Posterior vena cava (tissue), 2 donors: Measurements from ENCODE around the gene SOX6. TPM values are rescaled to one million over a fixed set of nuclear protein-coding genes. Genes with fewer than 3 reads are reported as not detected.
"Not testable (repeated sequence)": the region's sequence is repeated elsewhere in the genome, so short reads cannot be mapped to it uniquely, and the experiment has no call there.

Source experiments
- DNase-seq: peaks from one replicate; pipeline ENCODE4 v3.0.0-alpha.2; 2020; ENCODE audit warnings: low spot score
- intact Hi-C, 2 donors: fragments of 100-400 bp; cut with DNase I; formaldehyde crosslinking; loops; one replicate each; pipeline versions ENCODE4 v1.14.1 to v1.14.2; 2022 to 2023
- total RNA-seq, 2 donors: library from RNA; stranded (reverse); fragmentation: NEBNext Ultra II Directional; extraction: Animal tissue kit (Norgen Biotek cat#: 25700); gene quantifications; one replicate each; pipeline ENCODE4 v1.2.1, GENCODE V29; 2021
- donor health status: DM: yes; HTN: yes; CAD: no.
- donor health status: DM: yes; HTN: yes; CAD: no.

SOX6 gene
- total RNA-seq, 2 donors from 2014 or later, result 8.1 to 11.0 TPM

- intact Hi-C loops, result no loop called here
- DNase-seq, result no peak
Measured at GRCh38 chr11:16031210-16031609, 325.1 kb downstream of the SOX6 start.

DNA sequence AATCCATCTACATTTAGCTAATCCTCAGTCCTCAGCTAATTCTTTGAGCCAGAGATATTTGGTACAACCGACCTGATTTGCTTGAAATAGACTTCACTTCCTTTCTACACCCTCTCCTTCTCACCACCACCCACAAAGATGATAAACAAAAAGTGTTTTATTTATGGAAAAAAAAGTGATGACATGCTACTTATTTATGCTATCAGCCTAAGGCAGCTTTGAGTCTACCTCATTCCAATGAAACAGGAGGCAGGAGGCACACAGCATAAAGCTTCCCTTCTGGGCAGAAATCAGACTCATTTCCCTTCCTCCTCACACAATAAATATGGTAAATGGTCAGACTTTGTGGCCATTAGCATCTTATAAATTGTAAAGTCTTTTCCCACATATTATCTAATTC is 325.7 kb downstream of the SOX6 start:
- intact Hi-C loops, result no loop called here
- DNase-seq, result no peak

- not testable (repeated sequence) for DNase-seq
- intact Hi-C loops, result loop anchor here in 1 of 2 donors (5.0 kb wide), 1 partner anchor 1423 kb away; no protein-coding TSS in a partner anchor
Measured at GRCh38 chr11:16029151-16029550, 327.2 kb downstream of the SOX6 start.

DNA sequence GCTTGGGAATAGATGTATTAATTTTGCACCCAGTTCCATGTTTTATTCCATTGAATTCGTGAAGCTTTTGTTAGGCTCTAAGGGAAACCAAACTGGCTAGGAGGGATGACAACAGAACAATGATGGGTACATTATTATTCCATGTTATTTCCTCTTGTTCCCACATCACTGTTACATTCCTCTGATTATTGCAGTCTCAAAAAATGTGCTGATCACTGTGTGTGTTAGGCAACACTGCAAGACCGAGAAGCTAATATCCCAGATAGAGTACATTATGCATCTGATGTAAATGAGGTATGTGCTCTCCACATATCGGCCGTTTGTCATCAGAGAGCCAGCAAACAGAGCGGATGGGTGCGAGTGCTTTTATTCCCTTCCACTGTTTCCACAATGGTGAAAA is 327.9 kb downstream of the SOX6 start:
- no peak for DNase-seq
- intact Hi-C loops, result loop anchor here in 1 of 2 donors (5.0 kb wide), 1 partner anchor 1424 kb away; no protein-coding TSS in a partner anchor

- DNase-seq, result no peak
- intact Hi-C loops, result loop anchor here in 1 of 2 donors (5.0 kb wide), 1 partner anchor 1425 kb away; no protein-coding TSS in a partner anchor
Measured at GRCh38 chr11:16027621-16028020, 328.7 kb downstream of the SOX6 start.

- no peak for DNase-seq
- intact Hi-C loops, result loop anchor here in 1 of 2 donors (5.0 kb wide), 1 partner anchor 1425 kb away; no protein-coding TSS in a partner anchor
Measured at GRCh38 chr11:16026849-16027248, 329.5 kb downstream of the SOX6 start.

DNA sequence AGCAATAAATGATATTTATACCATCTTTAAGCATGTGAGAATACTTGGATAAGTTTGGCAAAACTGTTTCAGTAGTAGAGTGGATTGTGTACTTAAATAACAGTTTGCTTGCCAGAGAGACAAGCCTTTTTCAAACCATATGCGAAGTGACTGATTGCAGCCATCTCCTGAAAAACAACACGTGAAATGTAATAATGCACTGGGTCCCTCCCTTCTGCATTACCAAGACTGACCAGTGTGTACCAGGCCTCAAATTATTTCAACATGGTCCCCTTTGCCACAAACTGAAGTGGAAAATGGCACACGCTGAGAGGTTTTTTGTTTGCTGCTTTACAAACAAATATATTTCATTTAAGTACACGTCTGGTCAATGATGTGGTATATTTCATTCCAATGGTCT is 337.4 kb downstream of the SOX6 start:
- no peak for DNase-seq
- intact Hi-C loops, result loop anchor here in 1 of 2 donors (2.0 kb wide), 1 partner anchor 62 kb away; no protein-coding TSS in a partner anchor

- DNase-seq, result no peak
- intact Hi-C loops, result no loop called here
Measured at GRCh38 chr11:16016468-16016829, 339.9 kb downstream of the SOX6 start.

DNA sequence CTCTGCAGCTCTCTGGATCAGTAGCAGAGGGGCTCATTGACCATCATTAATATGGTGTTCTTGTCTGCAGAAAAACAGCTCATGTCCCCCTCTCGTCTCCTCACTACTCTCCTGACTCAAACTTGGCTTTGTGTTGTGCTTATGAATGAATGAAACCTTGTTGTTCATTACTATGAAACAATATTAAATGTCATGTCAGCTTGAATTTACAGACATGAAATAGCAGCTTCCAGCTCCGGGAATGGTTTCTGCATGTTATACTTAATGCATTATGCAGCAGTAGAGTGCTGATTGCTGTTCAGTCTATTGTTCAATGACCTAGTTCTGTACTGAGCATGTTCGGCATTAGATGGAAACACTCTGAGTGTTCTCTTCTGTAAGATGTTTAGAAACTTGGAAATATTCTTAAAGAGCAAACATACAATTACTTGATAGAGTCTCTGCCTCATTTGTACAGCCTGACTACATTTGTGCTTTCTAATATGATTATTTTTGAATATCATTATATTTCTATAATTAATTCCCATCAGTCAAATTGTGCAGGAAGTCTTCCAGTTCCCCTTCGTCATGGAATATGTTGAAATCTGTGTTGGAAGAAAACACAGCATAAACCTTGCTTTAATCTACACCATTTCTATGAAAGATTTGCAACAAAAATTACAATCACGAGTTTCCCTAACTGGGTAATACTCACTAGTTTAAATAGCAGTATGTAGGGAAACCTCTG is 340.4 kb downstream of the SOX6 start:
- DNase-seq, result no peak
- intact Hi-C loops, result no loop called here

- DNase-seq, result no peak
- intact Hi-C loops, result no loop called here
Measured at GRCh38 chr11:16013649-16014275, 342.6 kb downstream of the SOX6 start.

DNA sequence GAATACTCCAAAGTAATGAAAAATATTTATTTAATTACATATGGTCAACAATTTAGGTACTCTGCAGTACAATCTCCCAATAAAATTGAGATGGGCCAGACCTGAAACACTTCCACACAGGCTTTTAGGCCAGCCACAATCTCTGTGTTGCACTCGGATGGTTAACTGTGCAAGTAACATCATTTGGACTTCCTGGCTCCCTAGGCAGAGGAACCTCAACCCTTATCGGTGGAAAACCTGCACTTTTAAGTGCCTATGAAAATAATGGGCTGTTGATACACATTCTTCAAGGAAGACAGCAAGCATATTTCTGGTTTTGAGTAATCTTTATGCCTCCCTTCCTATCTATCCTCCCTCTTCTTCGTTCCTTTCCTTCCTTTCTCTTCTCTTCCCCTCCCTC is 343.1 kb downstream of the SOX6 start:
- intact Hi-C loops, result no loop called here
- DNase-seq, result no peak

DNA sequence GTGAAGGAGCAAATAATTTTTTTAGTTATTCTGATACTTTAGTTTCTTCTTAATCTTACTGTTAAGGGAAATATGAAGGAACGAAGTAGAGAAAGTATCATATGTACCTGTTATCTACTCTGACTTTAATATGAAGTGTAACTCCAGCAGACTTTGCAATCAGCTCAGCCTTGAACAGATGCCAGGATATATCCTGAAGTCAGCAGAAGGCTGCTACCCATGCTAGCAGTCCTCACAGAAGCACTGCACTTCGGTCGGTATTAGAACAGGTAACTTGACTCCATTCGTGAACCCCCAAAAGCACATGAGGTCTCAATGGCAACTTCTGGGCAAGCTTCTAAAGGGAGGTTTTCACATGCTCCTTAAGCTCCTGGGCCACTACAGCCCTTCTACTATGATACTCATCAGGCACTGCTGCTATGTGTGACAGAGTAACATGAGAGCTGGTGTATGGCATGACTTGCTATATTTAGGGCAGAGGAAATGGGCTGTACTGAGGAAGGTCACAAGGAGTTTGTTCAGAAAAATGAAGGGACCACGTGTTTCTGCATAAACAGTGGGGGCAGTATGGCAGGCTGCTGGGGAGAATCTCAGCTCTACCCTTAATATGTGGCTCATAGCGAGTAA is 344.1 kb downstream of the SOX6 start:
- intact Hi-C loops, result no loop called here
- DNase-seq, result no peak

DNA sequence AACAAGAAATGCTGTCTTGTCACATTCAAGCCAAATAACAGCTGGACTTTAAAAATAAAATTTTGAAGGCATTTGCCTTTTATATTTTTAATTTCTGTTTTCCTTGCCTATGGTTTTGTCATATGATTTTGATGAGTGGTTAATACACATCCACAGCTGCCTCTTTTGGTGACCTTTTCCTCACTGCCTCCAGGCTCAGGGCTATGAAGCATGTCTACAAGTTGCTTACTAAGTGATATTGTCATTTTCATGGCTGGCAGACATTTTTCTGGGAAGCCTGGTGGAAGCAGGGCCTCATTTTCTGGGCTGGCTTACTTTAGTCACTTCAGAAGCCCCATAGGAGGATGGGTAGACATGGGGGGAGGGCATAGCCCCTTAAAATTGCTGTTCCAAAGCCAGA is 344.9 kb downstream of the SOX6 start:
- no peak for DNase-seq
- intact Hi-C loops, result no loop called here

GRCh38 chr11:16009021-16009420 is 347.3 kb downstream of the SOX6 start:
- intact Hi-C loops, result no loop called here
- DNase-seq, result no peak

DNA sequence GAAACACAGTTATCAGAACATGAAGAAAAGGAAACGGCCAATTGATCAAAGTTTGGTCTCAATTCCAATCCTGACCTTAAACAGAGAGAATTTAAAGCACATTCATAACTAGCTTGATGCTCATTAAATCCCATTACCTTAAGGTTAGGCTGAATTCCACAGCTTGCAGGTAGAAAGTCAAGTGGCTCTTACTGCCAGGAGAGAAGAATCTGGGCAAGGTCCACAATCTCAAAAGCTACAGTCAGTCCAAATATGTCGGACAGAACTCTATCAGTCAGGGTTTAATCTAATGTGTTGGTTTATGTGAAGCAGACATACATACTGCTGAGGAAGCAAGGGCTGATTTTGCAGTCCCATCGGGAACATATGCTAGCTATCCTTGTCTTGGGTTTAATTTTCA is 348.8 kb downstream of the SOX6 start:
- intact Hi-C loops, result no loop called here

GRCh38 chr11:16002942-16003341 is 353.4 kb downstream of the SOX6 start:
- intact Hi-C loops, result no loop called here
- DNase-seq, result no peak

More for the DNA sequence above, 348.8 kb downstream of the SOX6 start:
- DNase-seq, result no peak

- no peak for DNase-seq
- intact Hi-C loops, result no loop called here
Measured at GRCh38 chr11:16001899-16002426, 354.4 kb downstream of the SOX6 start.

- intact Hi-C loops, result no loop called here
- no peak for DNase-seq
Measured at GRCh38 chr11:16001044-16001568, 355.2 kb downstream of the SOX6 start.

DNA sequence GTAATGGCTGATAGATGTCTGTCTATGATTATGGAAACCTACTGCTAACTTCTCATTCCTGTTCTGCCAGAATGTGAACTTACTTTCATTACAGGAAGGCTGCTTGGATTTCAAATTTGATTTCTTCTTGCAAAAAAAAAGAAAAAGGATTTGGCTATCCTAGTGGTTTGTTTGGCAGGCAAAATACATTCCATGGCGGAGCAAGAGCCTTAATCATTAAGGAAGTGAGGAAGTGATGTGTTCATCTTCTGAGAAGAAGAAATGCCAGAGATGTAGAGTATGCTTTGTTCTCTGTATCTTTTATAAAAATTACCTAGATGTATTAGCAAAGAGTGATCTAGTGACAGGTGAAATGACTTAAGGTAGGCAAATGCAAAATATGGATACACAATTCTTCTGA is 356.3 kb downstream of the SOX6 start:
- intact Hi-C loops, result no loop called here
- DNase-seq, result no peak

- DNase-seq, result no peak
- intact Hi-C loops, result no loop called here
Measured at GRCh38 chr11:15993345-15993744, 363.0 kb downstream of the SOX6 start.
